Nephron (organoid): ENCODE results near the gene SPIN2A.
"Not testable (repeated sequence)": the region's sequence is repeated elsewhere in the genome, so short reads cannot be mapped to it uniquely, and the experiment has no call there.

ENCODE experiments used
- H3K27ac Mint-ChIP-seq, 3 experiments: 2 replicates each; pipeline ENCODE4 v1.8.0; 2020; ENCODE audit warnings: mixed read lengths in 3 of 3, mild to moderate bottlenecking in 2 of 3, moderate library complexity in 1 of 3
- H3K27me3 Mint-ChIP-seq: 2 replicates; pipeline ENCODE4 v1.8.0; 2021; ENCODE audit warnings: low read depth, mild to moderate bottlenecking, moderate library complexity, mixed read lengths
- H3K36me3 Mint-ChIP-seq: 2 replicates; pipeline ENCODE4 v1.8.0; 2020; ENCODE audit warnings: low read depth, mixed read lengths
- H3K4me1 Mint-ChIP-seq: 2 replicates; pipeline ENCODE4 v1.8.0; 2020; ENCODE audit warnings: mixed read lengths
- H3K4me3 Mint-ChIP-seq, 3 experiments: 2 replicates each; pipeline ENCODE4 v1.8.0; 2020; ENCODE audit warnings: mild to moderate bottlenecking in 3 of 3, mixed read lengths in 3 of 3, moderate library complexity in 2 of 3
- H3K9me3 Mint-ChIP-seq: 2 replicates; pipeline ENCODE4 v1.8.0; 2020; ENCODE audit warnings: mixed read lengths
- CTCF ChIP-seq, 3 experiments: fragments of 200-600 bp; sonication (generic); IDR thresholded peaks; one replicate each; pipeline ENCODE4 v1.5.0; 2021; ENCODE audit warnings: antibody characterized with exemption in 3 of 3; ENCODE audit not compliant: unreplicated experiment in 3 of 3

SPIN2A gene

GRCh38 chrX:57104406-57104805 lies 32.8 kb downstream of the SPIN2A start:
- no peak for TF ChIP-seq CTCF (IDR thresholded peaks at IDR 0.05; ENCODE audit: unreplicated experiment in 3 of 3)
- Mint-ChIP-seq H3K27me3 (no peaks in the 10 kb centered on the region), H3K4me3 (no peak overlapping the region), H3K36me3 (peaks cover 42% of the 10 kb centered on the region), H3K4me1 (no peaks in the 10 kb centered on the region), H3K9me3 (peaks cover 22% of the 10 kb centered on the region), H3K27ac (no peak overlapping the region)

GRCh38 chrX:57103489-57103888 lies 33.7 kb downstream of the SPIN2A start:
- no peak overlapping the region for H3K27ac Mint-ChIP-seq
- H3K36me3 Mint-ChIP-seq, result peaks cover 42% of the 10 kb centered on the region
- no peaks in the 10 kb centered on the region for H3K27me3 Mint-ChIP-seq
- TF ChIP-seq CTCF (IDR thresholded peaks at IDR 0.05; ENCODE audit: unreplicated experiment in 3 of 3), result no peak
- peaks cover 29% of the 10 kb centered on the region for H3K9me3 Mint-ChIP-seq
- H3K4me1 Mint-ChIP-seq, result no peaks in the 10 kb centered on the region
- H3K4me3 Mint-ChIP-seq, result no peak overlapping the region

- H3K4me1 Mint-ChIP-seq, H3K4me3 Mint-ChIP-seq, H3K27ac Mint-ChIP-seq, H3K27me3 Mint-ChIP-seq: not testable (repeated sequence)
- peaks cover 44% of the 10 kb centered on the region for H3K36me3 Mint-ChIP-seq
- peaks cover 35% of the 10 kb centered on the region for H3K9me3 Mint-ChIP-seq
Observed at GRCh38 chrX:57102918-57103317, 34.3 kb downstream of the SPIN2A start.
